AG04450 (cell line): Measurements from ENCODE around the gene ARPP19. TPM values are rescaled to one million over a fixed set of nuclear protein-coding genes. Genes with fewer than 3 reads are reported as not detected.

Experiments
- CTCF ChIA-PET: fragments of 300-600, 350-600 bp; formaldehyde crosslinking; extraction: SDS; loops from one replicate; lab custom pipeline; 2022; ENCODE audit warnings: antibody characterized with exemption, inconsistent platforms; lab: Charles Lee
- POLR2A ChIA-PET: fragments of 350-600 bp; formaldehyde crosslinking; extraction: SDS; loops from one replicate; lab custom pipeline; 2021; ENCODE audit warnings: antibody characterized with exemption, inconsistent platforms; lab: Yijun Ruan, JAX
- DNase-seq: peaks from one replicate; pipeline ENCODE4 v3.0.0-alpha.2; 2011; ENCODE audit warnings: low read depth, low spot score
- H3K27ac ChIP-seq: one replicate; pipeline ENCODE4 v1.5.1; 2012; ENCODE audit warnings: low read depth, low read length, control low read depth
- H3K27me3 ChIP-seq: one replicate; pipeline ENCODE4 v1.6.0; 2012; ENCODE audit warnings: low read length; ENCODE audit not compliant: control insufficient read depth, insufficient read depth
- H3K4me3 ChIP-seq: 2 replicates; pipeline ENCODE4 v1.5.1; 2011; ENCODE audit warnings: mild to moderate bottlenecking, low read depth, low read length, control low read depth
- H3K9me3 ChIP-seq: 2 replicates; pipeline ENCODE4 v1.5.1; 2012; ENCODE audit warnings: low read length; ENCODE audit not compliant: control insufficient read depth, insufficient read depth
- polyA plus RNA-seq: library from polyadenylated mRNA; depleted of rRNA; stranded (reverse); fragments of >200 nt; gene quantifications from 2 replicates; pipeline ENCODE4 v1.2.3, GENCODE V29; 2011
- TF ChIP-seq, protein P1 (sequence below): IDR thresholded peaks from 2 replicates; pipeline ENCODE4 v1.5.1; 2011; ENCODE audit warnings: low read depth, low read length, control low read depth, inconsistent platforms

The ARPP19 gene
- polyA plus RNA-seq, 1 experiment = 86.3 TPM

DNA sequence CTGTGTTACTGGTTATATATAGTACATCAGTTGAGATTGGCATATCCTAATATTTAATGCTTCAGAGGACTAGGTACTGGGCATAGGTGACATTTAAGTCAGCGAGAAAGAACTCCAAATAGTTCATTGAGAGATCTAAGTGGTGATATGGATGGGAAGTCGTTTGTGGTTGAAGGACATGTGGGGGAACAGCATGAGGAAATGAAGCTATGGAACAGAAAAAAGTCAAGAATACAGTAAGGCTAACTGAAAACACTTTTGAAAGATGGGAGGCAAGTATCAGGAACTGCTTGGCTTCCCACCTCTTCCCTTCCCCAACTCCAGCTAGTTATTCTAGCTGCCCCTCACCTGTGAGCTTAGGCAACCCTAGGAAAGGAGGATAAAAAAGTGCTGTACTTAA lies 36.4 kb downstream of the ARPP19 start:
- TF ChIP-seq, protein P1, sequence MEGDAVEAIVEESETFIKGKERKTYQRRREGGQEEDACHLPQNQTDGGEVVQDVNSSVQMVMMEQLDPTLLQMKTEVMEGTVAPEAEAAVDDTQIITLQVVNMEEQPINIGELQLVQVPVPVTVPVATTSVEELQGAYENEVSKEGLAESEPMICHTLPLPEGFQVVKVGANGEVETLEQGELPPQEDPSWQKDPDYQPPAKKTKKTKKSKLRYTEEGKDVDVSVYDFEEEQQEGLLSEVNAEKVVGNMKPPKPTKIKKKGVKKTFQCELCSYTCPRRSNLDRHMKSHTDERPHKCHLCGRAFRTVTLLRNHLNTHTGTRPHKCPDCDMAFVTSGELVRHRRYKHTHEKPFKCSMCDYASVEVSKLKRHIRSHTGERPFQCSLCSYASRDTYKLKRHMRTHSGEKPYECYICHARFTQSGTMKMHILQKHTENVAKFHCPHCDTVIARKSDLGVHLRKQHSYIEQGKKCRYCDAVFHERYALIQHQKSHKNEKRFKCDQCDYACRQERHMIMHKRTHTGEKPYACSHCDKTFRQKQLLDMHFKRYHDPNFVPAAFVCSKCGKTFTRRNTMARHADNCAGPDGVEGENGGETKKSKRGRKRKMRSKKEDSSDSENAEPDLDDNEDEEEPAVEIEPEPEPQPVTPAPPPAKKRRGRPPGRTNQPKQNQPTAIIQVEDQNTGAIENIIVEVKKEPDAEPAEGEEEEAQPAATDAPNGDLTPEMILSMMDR = no peak
- no peak overlapping the region for H3K4me3 ChIP-seq
- no peak overlapping the region for H3K27ac ChIP-seq
- peaks cover 4% of the 10 kb centered on the region for H3K27me3 ChIP-seq
- DNase-seq = no peak
- POLR2A ChIA-PET = no interaction called here
- CTCF ChIA-PET = no interaction called here
- H3K9me3 ChIP-seq = no peaks in the 10 kb centered on the region

DNA sequence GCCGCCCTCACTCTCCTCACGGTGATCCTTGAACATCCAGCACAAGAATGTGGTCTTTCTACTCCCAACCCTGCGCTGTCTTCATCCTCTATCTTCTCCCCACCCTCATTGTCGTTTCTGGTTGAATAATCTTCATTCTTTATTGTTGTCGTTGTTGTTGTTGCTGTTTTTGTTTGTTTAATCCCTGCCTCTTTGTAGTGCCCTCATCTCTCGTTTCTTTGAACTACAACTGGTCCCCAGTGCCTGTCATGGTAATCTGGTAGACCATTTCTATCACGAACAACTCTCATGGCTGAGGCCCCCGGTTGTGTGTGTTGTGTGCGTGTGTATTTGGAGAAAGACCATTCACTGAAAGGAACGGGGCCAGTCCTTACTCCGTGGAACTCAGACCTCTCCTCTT lies 38.9 kb downstream of the ARPP19 start:
- H3K4me3 ChIP-seq = no peak overlapping the region

DNA sequence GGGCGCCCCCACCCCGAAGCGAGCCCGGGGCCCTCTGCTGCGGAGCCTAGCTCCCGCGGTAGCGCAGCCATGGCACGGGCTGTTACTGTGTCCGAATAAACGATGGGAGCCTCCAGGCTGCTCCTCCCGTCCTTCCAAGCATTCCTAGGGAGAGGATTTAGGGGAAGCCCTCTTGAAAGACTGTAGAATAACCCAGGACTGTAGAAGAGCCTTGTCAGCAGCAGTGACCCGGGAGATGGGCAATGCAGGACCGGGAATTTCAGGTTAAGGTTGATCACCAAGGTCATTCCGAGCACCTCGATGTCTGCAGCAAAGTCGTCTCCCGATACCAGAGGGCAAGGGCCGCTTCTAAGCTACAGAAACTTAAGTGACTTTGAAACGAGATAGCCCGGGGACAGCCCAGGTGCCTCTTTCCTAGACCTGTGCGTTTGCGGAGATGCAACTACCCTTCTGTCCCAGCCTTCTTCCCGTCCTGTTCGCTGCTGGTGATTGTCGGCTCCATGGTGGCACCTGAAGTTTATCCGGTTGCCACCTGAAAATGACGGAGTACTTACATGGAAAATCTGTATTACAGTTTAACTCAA lies 39.4 kb downstream of the ARPP19 start:
- DNase-seq = no peak
- Histone ChIP-seq H3K4me3 (peak overlapping the region; percentile 77), H3K9me3 (no peaks in the 10 kb centered on the region), H3K27me3 (peaks cover 2% of the 10 kb centered on the region), H3K27ac (peak overlapping the region; percentile 57)
- CTCF ChIA-PET = no interaction called here
- TF ChIP-seq, protein P1 = no peak
- POLR2A ChIA-PET = no interaction called here

More for the DNA sequence above, 38.9 kb downstream of the ARPP19 start:
- Histone ChIP-seq H3K27ac (no peak overlapping the region), H3K27me3 (peaks cover 2% of the 10 kb centered on the region), H3K9me3 (no peaks in the 10 kb centered on the region)
- TF ChIP-seq, protein P1 = no peak
- no peak for DNase-seq
- POLR2A ChIA-PET = no interaction called here
- CTCF ChIA-PET = no interaction called here

DNA sequence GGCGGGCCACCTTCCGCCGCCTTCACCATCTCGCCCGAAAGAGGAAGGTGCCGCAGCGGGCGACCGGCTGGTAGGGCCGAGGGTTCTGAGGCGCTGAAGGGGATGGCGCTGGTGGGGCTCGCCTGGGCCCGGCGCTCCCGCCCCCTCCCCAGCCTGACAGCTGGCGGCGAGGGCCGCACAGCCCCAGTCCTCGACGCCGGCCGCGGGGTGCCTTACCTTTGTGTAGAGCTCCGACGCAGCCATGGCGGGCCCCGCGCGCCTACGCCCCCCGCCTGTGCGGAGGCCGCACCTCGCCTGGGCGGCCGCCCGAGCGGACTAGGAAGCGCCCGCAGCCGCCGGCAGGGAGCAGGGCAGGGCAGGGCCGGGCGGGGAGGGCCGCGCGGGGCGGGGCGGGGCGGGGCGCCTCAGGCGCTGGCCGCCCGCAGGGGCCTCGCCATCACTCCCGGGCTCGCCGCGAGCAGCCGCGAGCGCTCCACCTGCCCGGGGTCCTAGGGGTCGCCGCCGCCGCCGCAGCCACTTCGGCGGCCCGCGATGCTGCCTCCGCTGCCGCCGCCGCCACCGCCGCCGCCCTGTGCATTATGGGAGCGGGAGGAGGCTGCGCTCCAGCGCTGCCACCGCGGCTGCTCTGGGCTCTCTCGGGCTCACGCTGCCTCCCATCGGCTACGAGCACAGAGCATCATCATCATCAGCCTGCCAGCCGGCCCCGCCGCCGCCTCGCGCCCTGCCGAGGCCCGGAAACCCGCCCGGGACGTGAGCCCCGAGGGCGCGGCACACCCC lies 40.1 kb downstream of the ARPP19 start, which contains the start of gene MYO5A:
MYO5A (minus strand) TSS at position 317 of the 777 bp plus-strand sequence; CDS start at position 243, 74 bp downstream.
- TF ChIP-seq, protein P1 = no peak
- H3K27me3 ChIP-seq = peaks cover 2% of the 10 kb centered on the region
- no peaks in the 10 kb centered on the region for H3K9me3 ChIP-seq
- peak within 1 kb of the TSS; percentile 57 for H3K27ac ChIP-seq
- H3K4me3 ChIP-seq = peak within 1 kb of the TSS; percentile 77
- DNase-seq = no peak
- CTCF ChIA-PET = interaction anchor here (0.6 to 1.1 kb wide), 2 partner anchors 127 to 151 kb away, joined by 3 to 5 read pairs; partner anchors contain the start of gene ATOSA
- POLR2A ChIA-PET = no interaction called here
